DMS114 treated with DMSO at 0.1 percent for 48 hours (cell line): ENCODE measurements around the gene ARHGEF11.

ENCODE experiments used
- DNase-seq: peaks from one replicate; lab custom pipeline; 2025; ENCODE audit not compliant: unreplicated experiment; lab: John Stamatoyannopoulos, UW

Gene ARHGEF11

DNA sequence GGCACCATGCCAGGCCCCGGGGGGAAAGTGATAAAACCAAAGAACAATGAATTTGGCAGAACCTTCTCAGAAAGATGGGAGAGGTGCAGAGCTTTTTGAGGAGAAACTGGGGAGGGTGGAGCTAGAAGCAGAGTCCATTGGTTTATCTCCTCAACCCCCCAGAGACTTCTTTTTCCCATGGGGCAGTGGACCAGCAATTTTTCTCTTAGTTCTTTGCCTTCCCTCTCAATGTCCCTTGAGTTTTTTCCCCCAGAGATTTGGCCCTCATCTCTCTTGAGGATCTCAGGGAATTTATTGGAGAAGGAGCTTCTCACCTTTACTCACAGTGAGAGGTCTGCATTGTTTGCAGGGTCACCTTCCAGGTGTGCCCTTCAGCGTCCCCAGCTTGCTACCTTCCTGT lies 5.3 kb upstream of the ARHGEF11 start:
- no peak for DNase-seq

DNA sequence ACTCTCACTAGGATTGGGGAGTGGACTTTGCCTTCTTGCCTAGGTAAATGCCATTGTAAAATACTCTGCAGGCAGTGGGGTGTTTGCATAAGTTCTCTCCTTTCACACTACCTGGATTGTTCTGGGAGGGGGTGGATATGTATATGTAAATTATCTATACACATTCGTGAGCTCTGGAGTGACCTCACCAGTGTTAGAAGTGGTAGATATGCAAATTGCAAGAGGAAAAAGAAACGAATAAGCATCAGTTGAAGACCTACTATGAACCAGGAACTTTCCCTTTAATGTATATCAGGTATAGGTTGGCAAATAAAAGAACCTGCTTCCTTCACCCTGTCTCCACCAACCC lies 1.5 kb upstream of the ARHGEF11 start:
- DNase-seq: no peak

DNA sequence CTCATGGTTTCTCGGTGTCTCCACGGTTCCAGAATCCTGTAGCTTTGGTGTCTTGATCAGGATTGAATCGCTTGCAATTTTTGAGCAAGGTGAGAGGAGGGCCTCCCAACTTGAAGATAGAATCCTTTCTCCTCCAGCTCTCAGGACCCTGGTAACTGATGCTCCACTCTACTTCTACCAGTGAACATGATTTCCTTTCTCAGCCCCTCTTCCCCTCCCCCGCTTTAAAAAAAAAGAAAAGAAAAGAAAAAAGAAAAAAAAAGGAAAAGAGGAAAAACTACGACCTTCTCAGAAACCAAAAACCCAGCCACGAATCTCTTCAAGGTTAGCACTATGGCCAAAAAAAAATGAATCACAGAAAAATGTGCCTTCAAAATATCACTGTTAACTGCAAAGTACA lies 1.2 kb downstream of the ARHGEF11 start:
- DNase-seq: no peak

DNA sequence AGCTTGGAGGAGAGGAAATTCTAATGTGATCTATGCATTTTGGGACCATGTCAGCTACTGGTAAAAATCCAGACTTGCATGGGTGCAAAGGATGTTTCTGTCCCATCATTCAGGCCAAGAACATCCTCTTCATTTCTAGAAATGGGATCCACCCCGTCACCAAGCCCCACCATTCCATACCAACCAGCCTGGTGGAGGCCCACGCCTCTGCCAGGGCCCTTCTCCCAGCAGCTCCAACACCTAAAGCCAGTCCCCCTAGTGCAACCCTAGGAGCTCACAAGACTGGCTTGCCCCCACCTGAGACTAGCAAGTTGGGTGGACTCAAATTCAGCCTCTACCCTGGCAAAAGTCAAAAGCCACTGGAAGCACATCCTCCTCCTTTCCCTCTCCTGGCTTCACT lies 1.9 kb downstream of the ARHGEF11 start:
- no peak for DNase-seq

DNA sequence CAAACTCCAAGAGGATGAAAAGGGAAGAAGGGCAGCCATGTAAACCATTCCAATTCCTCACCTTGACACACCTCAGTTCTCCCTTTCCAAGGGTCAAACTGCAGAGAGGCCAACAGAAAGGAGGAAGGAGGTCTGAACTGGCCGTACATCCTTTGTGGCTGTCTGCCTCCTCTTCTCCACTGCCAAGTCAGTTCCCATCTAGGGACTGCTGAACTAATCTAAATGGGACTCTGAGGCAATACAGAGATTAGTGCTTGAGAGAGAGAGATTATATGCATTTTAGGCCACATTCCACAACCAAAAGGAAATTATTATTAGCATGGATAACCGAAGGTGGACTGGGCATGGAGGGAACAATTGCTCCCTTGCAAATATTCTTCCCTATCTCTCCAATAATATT lies 2.7 kb downstream of the ARHGEF11 start:
- no peak for DNase-seq

DNA sequence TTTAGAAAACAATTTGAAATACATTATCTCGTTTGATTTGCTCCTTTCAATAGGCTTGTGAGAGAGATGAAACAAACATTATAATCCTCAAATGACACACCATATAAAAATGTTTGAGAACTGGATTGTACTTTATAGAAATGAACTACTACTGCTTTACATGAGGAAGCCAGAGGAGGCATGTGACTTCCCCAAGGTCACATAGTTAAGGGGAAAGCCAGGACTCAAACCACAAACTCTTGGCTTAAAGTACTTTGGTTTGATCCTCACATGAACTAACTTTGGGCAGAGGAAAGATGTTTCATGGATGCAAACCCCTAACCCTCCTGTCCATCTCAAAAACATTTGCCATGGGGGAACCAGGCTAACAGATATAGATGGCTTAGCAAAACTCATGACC lies 4.7 kb downstream of the ARHGEF11 start:
- no peak for DNase-seq

DNA sequence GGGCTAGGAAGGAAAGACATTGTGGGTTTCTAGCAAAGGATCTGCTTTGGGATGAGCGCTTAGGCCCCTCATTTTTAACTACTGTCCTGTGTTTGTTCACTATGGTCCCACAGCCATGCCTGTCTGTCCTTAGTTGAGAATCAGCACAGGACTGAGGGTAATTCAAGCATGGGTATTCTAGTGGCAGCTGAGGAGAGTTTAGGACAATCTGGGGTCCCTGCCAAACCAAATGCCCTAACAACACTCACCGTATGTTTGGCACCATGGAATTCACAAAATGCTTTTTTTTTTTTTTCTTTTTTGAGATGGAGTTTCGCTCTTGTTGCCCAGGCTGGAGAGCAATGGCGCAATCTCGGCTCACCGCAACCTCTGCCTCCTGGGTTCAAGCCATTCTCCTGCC lies 10.4 kb downstream of the ARHGEF11 start:
- DNase-seq: no peak

DNA sequence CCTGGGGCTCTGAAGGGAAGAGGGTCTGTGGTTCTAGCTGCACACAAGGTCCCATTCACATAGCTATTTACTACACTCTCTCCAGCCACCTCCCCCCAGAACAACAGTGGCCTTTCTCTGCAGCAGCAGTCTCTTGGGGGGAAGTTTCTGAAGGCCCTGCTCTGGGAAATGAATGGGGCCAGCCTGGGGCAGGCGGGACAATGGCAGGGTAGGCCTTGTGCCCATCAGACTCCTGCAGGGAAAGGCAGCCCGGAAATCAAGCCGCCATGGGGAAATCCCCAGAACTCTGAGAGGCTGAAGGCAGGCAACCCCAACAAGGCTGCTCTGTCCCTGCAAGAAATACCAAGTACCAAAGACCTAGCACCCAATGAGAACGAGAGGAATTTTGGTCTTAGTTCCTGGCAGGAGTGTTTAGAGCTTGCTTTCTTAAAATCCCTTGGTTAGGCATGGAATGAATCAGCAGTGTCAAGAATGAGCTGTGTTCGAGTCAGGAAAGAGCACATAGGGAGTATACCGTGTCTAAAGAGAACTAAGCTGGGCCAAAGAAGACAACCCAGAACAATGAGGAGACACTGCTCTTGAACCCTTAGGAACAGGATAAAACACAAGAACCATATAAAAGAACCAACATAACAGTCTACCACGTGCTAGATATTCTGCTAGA lies 11.3 kb downstream of the ARHGEF11 start:
- DNase-seq: no peak

DNA sequence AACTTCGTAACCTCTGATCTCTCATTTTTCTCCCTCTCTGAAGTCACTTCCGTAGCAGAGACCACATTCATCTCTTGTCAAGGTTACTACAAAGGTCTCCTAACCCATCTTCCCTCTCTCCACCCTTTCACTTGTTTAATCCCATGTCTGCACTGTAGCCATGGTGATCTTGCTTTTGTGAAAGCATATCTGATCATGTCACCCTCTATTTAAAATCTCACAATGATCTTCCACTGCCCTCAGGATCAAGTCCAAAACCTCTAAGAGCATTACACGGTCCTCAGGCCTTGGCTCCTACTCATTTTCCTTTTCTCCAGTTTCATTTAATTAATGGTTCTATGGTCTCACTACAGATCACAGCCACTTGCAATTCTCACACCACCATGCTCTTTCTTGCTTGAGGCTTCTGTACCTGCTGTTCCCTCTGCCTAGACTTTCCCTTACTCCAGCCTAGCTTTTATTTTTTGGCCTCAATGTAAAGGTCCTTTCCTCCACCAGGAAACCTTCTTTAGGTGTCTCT lies 12.1 kb downstream of the ARHGEF11 start:
- no peak for DNase-seq

DNA sequence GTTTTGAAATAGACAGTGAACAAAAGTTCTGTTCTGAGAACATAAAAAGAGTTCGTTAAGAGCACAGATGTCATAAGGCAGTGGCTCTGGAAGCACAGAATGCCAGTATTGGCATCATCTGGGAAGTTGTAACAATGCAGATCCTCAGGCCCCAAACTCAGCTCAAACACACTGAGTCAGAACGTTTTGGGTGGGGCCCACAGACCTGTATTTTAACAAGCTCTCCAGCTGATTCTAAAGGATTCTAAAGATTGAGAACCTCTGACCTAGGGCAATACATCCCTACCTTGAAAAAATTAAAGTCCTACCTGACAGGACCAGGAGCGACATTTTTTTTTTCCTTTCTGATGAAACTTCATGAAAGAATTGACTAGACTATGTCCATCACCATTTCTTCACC lies 13.2 kb downstream of the ARHGEF11 start:
- no peak for DNase-seq

DNA sequence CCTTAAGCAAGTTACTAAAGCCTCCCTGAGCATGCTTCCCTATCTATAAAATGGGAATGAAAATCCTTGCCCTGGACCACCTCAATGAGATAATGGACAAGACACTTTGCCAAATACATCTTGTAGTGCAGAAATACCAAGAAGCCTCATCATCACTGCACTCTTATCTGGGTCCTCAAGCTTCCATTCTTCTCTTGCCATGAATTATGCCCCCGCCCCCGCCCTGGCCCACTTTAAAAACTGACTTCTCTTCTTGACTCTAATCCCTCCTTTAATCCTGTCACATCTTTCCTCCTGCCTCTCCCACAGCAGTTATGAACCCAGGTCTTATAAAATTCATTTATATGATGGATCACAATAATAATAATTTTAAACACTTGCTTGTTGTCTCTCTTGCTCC lies 14.8 kb downstream of the ARHGEF11 start:
- no peak for DNase-seq

DNA sequence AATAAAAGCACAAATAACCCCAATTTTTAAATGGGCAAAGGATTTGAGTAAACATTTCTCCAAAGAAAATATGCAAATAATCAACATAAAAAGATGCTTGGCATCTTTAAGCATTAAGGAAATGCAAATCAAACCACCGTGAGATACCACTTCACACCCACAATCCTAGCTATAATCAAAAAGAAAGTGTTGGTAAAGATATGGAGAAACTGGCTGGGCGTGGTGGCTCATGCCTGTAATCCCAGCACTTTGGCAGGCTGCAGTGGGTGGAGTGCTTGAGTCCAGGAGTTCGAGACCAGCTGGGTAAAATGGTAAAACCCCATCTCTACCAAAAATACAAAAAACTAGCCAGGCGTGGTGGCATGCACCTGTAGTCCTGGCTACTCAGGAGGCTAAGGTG lies 16.9 kb downstream of the ARHGEF11 start:
- no peak for DNase-seq

DNA sequence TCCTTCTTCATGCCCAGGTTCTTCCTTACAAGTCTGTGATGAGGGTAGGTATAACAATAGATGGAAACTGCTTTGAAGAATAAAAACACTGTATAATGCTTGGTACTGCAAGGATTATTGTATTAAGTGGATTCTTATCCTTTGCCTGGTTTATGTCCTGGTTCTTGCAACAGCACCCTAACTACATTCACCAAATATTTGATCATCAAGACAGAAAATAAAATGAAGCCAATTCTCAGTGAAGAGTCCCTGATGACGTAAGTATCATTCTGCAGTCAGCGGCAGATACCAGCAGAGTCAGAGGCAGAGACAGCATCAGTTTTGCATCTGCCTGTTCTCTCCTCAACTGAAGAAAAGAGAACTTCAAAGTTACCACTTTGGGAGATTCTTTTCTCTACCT lies 19.7 kb downstream of the ARHGEF11 start:
- DNase-seq: no peak

DNA sequence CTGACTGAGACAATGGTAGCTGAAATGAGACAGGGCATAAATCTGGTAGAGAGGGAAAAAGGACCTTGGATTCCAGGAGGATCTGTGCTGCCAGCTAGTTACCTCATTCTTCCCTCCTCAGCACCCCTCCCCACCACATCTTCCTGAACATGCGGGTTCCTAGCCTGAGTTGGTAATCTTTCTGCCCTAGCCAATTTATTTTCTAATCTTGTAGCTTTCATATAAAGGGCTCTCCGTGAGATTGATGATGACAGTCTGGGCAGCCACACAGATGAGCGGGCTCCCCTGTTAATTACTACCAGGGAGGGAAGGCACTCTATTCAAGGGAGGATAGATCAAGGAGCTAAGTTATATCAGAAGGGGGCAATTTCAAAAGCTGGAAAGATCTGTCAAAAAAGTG lies 20.2 kb downstream of the ARHGEF11 start:
- DNase-seq: no peak

DNA sequence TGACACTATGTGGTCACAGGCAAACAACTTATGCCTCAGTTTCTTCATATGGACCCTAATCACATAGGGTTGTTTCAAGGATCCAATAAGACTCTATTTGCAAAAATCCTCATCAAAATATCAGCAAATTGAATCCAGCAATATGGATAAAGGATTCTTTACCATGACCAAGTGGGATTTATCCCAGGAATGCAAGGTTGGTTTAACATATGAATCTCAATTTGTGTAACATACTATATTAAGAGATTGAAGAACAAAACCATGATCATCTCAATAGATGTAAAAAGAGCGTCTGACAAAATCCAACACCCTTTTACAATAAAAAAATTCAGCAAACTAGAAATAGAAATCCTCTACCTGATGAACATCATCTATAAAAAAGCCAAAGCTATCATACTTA lies 23.9 kb downstream of the ARHGEF11 start:
- DNase-seq: no peak

DNA sequence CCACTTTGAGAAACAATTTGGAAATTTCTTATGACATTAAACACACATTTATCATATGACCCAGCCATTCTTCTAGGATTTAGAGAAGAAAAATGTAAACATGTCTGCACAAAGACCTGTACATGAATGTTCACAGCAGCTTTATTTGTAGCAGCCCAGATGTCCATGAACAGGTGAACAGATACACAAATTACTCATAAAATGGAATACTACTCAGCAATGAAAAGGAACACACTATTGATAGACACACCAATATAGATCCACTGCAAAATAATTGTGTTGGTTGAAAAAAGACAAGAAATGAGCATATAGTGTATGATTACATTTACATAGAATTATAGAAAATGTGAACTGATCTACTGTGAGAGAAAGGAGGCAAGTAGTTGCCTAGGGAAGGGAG lies 26.1 kb downstream of the ARHGEF11 start:
- DNase-seq: no peak

DNA sequence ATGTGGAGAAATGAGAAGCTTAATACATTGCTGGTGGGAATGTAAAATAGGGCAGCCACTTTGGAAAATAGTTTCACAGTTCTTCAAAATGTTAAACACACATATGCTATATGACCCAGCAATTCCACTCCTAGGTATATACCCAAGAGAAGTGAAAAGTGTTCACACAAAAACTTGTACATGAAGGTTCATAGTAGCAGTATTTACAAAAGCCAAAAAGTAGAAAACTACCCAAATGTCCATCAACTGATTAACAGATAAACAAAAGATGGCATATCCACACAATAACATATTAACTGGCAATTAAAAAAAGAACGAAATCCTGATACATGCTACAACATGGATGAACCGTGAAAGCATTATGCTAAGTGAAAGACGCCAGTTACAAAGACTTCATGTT lies 33.7 kb downstream of the ARHGEF11 start:
- no peak for DNase-seq

DNA sequence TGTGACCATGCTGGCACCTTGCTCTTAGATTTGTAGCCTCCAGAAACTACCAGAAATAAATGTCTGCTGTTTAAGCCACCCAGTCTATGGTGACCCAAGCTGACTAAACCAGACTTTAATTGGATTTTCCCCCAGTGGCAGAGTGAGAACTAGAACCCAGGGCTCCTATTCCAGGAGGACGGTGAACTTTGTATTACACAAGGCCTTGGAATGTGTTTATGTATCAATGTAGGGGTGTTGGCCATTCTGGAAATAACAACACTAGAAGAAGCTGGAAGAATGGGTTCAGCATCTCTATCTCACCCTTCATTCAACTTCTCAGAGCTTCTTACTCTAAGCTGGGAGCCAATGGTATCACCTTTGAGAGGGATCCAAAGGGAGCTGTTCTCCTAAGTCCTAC lies 37.0 kb downstream of the ARHGEF11 start:
- no peak for DNase-seq

DNA sequence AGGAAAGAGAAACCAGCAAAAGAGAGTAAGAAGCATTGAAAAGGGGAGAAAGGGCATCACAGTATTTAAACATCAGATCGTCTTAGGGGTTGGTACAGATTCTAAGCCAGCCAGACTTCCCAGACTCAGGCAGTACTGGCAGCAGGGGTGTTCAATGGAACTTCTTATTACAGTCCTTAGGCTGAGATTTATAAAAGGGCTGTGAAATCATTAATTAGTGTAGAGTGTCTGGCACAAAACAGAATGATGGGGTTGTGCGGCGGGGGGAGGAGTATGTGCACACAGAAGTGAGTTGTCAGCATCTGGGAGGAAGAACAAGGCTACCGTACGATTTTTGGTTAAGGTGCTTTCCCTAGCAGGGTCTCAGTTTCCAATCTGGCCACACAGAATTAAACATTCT lies 38.2 kb downstream of the ARHGEF11 start:
- DNase-seq: no peak

DNA sequence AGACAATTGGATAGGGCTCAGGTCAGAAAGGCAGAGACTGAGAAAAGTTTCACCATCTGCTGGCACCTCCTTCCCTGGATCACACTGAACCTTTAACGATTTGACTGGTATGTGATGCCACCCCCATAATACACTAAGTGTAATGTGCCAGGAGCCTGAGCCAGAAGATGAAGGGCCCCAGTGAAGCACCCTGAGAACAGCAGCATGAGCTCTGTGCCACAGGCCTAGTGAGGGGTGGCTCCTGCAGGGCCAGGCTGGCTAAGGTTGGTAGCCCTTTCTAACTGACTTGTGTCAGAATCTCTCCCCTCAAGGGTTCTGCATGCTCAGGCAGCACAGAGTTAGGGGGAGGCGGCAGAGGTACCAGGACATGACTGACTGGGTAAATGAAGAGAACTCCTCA lies 38.9 kb downstream of the ARHGEF11 start:
- DNase-seq: no peak

DNA sequence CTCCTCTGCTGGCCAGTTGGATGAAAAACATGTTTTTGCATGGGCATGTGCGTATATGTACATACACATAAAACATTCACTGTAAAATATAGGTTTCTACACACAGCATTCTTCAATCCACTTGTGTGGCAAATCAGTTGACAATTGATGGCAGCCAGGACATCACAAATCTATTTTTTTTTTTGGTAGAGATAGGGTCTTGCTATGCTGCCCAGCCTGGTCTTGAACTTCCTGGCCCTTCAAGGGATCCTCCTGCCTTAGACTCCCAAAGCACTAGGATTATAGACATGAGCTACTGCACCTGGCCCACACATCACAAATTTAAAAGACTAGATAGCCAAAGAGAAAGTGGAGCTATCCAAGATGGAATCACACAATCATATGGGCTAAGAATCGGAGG lies 39.6 kb downstream of the ARHGEF11 start:
- DNase-seq: no peak

DNA sequence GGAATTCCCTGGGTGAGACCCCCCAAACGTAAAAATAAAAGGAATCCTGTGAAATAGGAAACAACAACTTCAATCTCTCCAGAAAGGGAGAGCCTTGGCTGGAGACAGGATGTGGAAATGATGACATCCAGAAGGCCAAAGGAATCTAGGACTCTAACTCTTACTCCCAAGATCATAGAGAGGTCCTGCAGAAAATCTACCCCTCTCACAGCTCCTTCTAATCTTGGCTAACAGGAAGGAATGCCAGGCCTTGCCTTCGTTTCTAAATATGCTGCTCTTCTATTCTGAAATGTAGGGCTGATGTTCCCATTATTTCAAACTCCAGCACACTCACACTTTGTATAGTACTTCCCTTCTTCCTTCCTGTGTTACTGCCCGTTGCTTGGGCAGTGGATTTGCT lies 40.7 kb downstream of the ARHGEF11 start:
- no peak for DNase-seq

DNA sequence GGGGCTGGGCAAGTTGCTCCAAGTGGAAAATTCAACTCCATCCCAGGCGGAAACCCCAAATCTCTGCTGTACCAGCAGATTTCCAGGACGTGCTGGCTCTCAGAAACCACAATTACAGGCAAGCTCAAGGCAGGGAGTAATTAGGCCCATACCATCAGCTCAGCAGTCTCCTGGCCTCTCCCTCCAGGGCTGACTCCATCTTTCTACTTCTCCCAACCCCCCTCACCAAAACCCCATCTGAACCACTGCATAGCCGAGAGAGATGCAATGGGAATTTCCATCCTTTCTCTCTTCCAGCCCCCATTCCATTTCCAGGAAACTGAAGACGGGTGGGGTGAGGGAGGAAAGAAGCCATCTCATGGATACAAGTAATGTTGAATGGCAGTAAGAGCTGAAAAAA lies 41.2 kb downstream of the ARHGEF11 start:
- no peak for DNase-seq

DNA sequence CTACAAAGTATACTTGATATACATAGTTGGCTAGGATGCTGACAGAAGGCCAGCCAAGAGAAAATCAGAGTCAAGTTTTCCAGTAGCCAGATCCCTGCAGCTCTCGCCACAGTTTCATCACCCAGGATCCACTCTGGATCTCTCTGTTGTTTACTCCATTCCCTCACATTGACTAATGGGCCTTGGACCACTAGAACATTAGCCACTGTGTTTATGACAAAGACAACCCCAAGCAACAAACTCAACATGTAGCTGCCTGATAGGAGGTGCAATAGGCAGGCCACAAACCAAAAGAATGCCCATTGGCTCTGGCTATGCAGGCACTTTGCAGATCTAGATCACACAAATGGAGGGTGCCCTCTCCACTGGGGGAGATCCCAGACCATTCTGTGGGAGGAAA lies 44.2 kb downstream of the ARHGEF11 start:
- no peak for DNase-seq
